Ovary (tissue), 3 donors: Measurements from ENCODE around the gene MAD1L1.

Experiments
- CTCF ChIP-seq, 3 donors: fragments of 450-650 bp in 2 of 3; fragments of 200-600 bp in 1 of 3; IDR thresholded peaks; one replicate each; pipeline versions ENCODE4 v1.5.1 to v1.8.0; 2016 to 2022; ENCODE audit warnings: antibody characterized with exemption in 3 of 3, mild to moderate bottlenecking in 1 of 3
- EP300 ChIP-seq: sonication (generic); formaldehyde crosslinking; IDR thresholded peaks from one replicate; pipeline ENCODE4 v1.6.1; 2017; ENCODE audit warnings: antibody characterized with exemption
- donor health status: DM: no; HTN: no; CAD: no.

GRCh38 chr7:2195400-2196246, 37.1 kb downstream of the MAD1L1 start:
- TF ChIP-seq CTCF (IDR thresholded peaks at IDR 0.05) = no peak
- TF ChIP-seq EP300 = no peak
